Activated naive CD4-positive, alpha-beta T cell treated with anti-CD3 and anti-CD28 coated beads, Interleukin-2, amount 50 U/mL, for 24 hours (primary cell): ENCODE results near the gene SMARCAL1.

Experiments used
- H3K27ac Mint-ChIP-seq: one replicate; pipeline ENCODE4 v1.8.0; 2021; ENCODE audit warnings: mild to moderate bottlenecking, mixed read lengths
- H3K27me3 Mint-ChIP-seq: one replicate; pipeline ENCODE4 v1.8.0; 2021; ENCODE audit warnings: mixed read lengths
- H3K36me3 Mint-ChIP-seq: one replicate; pipeline ENCODE4 v1.8.0; 2021; ENCODE audit warnings: mixed read lengths
- H3K4me1 Mint-ChIP-seq: one replicate; pipeline ENCODE4 v1.8.0; 2021; ENCODE audit warnings: mixed read lengths
- H3K4me3 Mint-ChIP-seq: one replicate; pipeline ENCODE4 v1.8.0; 2021; ENCODE audit warnings: mild to moderate bottlenecking, mixed read lengths
- H3K9me3 Mint-ChIP-seq: one replicate; pipeline ENCODE4 v1.8.0; 2021; ENCODE audit warnings: mixed read lengths

The SMARCAL1 gene

GRCh38 chr2:216474925-216475670, 62.8 kb downstream of the SMARCAL1 start:
- Mint-ChIP-seq H3K4me3 (peak overlapping the region; percentile 49), H3K27ac (peak overlapping the region; percentile 51), H3K9me3 (no peaks in the 10 kb centered on the region), H3K27me3 (no peaks in the 10 kb centered on the region), H3K4me1 (peaks cover 15% of the 10 kb centered on the region), H3K36me3 (peaks cover 4% of the 10 kb centered on the region)

DNA sequence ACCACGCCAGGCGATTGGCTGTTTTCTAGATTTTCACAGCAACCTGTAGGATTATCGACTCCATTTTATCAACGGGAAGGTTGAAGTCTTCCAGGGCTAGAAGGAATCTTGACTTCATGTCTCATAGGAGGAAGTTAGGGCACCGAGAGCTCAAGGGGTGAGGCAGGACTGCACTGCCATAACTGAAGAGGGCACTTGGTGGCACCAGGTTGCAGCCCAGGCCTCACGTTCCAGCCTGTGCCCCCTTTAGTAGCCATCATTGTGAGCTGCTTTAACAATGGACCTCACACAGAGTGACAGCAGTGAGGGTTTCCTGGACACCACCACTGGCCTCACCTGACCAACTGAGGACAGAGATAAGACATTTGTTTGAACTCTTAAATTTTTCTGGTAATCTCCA, 63.5 kb downstream of the SMARCAL1 start:
- Mint-ChIP-seq H3K27me3 (no peaks in the 10 kb centered on the region), H3K9me3 (no peaks in the 10 kb centered on the region), H3K4me3 (peak overlapping the region; percentile 49), H3K4me1 (peaks cover 15% of the 10 kb centered on the region), H3K27ac (no peak overlapping the region), H3K36me3 (peaks cover 9% of the 10 kb centered on the region)

DNA sequence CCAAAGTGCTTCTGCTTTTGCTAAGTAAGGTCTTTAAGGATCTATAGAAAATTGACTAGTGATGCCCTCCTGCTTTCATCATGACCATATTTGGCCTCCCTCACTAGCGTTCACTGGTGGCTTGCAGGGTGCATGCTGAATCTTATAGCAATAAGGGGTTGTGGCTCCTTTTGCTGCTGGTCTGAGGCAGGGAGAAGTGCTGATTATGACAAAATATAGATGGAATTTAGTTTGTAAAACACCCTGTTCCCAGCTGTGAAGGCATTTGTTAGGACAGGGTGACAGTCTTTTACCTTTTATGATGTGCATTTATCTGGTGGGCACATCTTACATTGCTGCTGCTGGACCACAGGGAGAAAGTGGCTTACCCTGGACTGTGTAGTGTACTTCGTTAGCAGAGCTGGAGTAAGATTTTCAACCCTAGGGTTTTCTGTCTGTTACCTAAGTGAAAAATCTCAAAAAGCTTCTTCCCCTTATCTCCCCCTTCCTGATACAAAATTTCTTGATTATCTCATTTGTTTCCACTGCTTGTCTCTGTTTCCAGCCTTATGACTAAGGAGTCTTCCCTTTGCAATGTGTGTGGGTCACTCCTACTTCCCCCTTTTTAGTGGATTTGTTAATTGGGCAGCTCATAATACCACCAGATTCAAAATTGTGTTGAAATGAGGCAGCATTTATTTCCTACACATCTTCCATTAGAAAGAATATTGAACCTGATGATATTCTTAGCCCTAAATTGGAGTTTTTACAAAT, 65.2 kb downstream of the SMARCAL1 start:
- Mint-ChIP-seq H3K4me3 (no peak overlapping the region), H3K4me1 (peaks cover 15% of the 10 kb centered on the region), H3K9me3 (no peaks in the 10 kb centered on the region), H3K27ac (no peak overlapping the region), H3K27me3 (no peaks in the 10 kb centered on the region), H3K36me3 (peaks cover 12% of the 10 kb centered on the region)

GRCh38 chr2:216478151-216478550, 65.9 kb downstream of the SMARCAL1 start:
- Mint-ChIP-seq H3K27ac (no peak overlapping the region), H3K4me1 (peaks cover 15% of the 10 kb centered on the region), H3K27me3 (no peaks in the 10 kb centered on the region), H3K4me3 (no peak overlapping the region), H3K36me3 (peaks cover 12% of the 10 kb centered on the region), H3K9me3 (no peaks in the 10 kb centered on the region)

GRCh38 chr2:216478791-216479190, 66.5 kb downstream of the SMARCAL1 start:
- H3K9me3 Mint-ChIP-seq, result no peaks in the 10 kb centered on the region
- H3K4me1 Mint-ChIP-seq, result peaks cover 15% of the 10 kb centered on the region
- peaks cover 12% of the 10 kb centered on the region for H3K36me3 Mint-ChIP-seq
- H3K4me3 Mint-ChIP-seq, result no peak overlapping the region
- H3K27ac Mint-ChIP-seq, result no peak overlapping the region
- no peaks in the 10 kb centered on the region for H3K27me3 Mint-ChIP-seq

- H3K36me3 Mint-ChIP-seq, result peaks cover 12% of the 10 kb centered on the region
- H3K4me3 Mint-ChIP-seq, result no peak overlapping the region
- H3K4me1 Mint-ChIP-seq, result peaks cover 6% of the 10 kb centered on the region
- H3K27me3 Mint-ChIP-seq, result no peaks in the 10 kb centered on the region
- H3K9me3 Mint-ChIP-seq, result no peaks in the 10 kb centered on the region
- no peak overlapping the region for H3K27ac Mint-ChIP-seq
Measured at GRCh38 chr2:216480221-216480620, 67.9 kb downstream of the SMARCAL1 start.

DNA sequence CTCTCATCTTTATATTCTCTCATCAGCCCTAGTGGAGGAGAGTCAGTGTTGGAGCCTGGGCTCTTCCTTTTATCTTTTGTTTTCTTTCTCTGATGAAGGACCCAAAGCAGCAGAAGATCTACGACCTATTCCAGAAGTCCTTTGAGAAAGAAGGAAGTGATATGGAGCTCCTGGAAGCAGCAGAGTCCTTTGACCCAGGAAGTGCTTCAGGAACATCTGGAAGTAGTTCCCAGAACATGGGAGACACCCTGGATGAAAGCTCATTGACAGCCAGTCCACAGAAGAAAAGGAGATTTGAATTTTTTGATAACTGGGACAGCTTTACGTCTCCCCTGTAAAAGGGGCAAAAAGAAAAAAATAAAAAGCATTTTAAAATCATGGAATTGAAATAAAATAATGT, 70.4 kb downstream of the SMARCAL1 start:
- no peaks in the 10 kb centered on the region for H3K27me3 Mint-ChIP-seq
- H3K4me3 Mint-ChIP-seq, result no peak overlapping the region
- H3K4me1 Mint-ChIP-seq, result no peaks in the 10 kb centered on the region
- H3K9me3 Mint-ChIP-seq, result no peaks in the 10 kb centered on the region
- H3K27ac Mint-ChIP-seq, result no peak overlapping the region
- peaks cover 12% of the 10 kb centered on the region for H3K36me3 Mint-ChIP-seq

GRCh38 chr2:216485237-216485636, 73.0 kb downstream of the SMARCAL1 start:
- H3K27me3 Mint-ChIP-seq, result no peaks in the 10 kb centered on the region
- H3K4me1 Mint-ChIP-seq, result no peaks in the 10 kb centered on the region
- H3K4me3 Mint-ChIP-seq, result no peak overlapping the region
- no peaks in the 10 kb centered on the region for H3K9me3 Mint-ChIP-seq
- H3K36me3 Mint-ChIP-seq, result peaks cover 9% of the 10 kb centered on the region
- H3K27ac Mint-ChIP-seq, result no peak overlapping the region

GRCh38 chr2:216485745-216486144, 73.5 kb downstream of the SMARCAL1 start:
- H3K27me3 Mint-ChIP-seq, result no peaks in the 10 kb centered on the region
- H3K4me3 Mint-ChIP-seq, result no peak overlapping the region
- H3K36me3 Mint-ChIP-seq, result peaks cover 4% of the 10 kb centered on the region
- no peaks in the 10 kb centered on the region for H3K9me3 Mint-ChIP-seq
- peak overlapping the region; percentile 33 for H3K27ac Mint-ChIP-seq
- H3K4me1 Mint-ChIP-seq, result no peaks in the 10 kb centered on the region

DNA sequence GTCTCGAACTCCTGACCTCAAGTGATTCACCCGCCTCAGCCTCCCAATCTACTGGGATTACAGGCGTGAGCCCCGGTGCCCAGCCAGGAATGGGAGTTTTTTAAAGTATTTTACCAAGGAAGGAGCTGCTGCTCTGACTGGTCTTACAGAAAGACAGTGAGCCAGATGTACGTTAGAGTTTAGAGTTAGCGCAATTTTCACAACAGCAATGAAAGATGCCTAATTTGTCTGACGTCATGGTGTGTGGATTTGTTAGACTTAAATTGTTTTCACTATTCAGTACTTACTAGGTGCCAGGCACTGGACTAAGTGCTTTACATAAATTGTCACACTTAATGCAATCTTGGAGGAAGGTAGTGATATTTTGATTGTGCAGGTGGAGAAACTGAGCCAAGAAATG, 74.0 kb downstream of the SMARCAL1 start:
- H3K36me3 Mint-ChIP-seq, result peaks cover 3% of the 10 kb centered on the region
- no peaks in the 10 kb centered on the region for H3K27me3 Mint-ChIP-seq
- H3K4me1 Mint-ChIP-seq, result no peaks in the 10 kb centered on the region
- H3K4me3 Mint-ChIP-seq, result no peak overlapping the region
- no peaks in the 10 kb centered on the region for H3K9me3 Mint-ChIP-seq
- H3K27ac Mint-ChIP-seq, result no peak overlapping the region

GRCh38 chr2:216486708-216487107, 74.4 kb downstream of the SMARCAL1 start:
- Mint-ChIP-seq H3K4me1 (no peaks in the 10 kb centered on the region), H3K27ac (no peak overlapping the region), H3K4me3 (no peak overlapping the region), H3K9me3 (no peaks in the 10 kb centered on the region), H3K36me3 (peaks cover 3% of the 10 kb centered on the region), H3K27me3 (no peaks in the 10 kb centered on the region)

- H3K4me3 Mint-ChIP-seq, result no peak overlapping the region
- H3K36me3 Mint-ChIP-seq, result peaks cover 2% of the 10 kb centered on the region
- H3K9me3 Mint-ChIP-seq, result no peaks in the 10 kb centered on the region
- no peaks in the 10 kb centered on the region for H3K4me1 Mint-ChIP-seq
- H3K27ac Mint-ChIP-seq, result no peak overlapping the region
- no peaks in the 10 kb centered on the region for H3K27me3 Mint-ChIP-seq
Measured at GRCh38 chr2:216490061-216490460, 77.8 kb downstream of the SMARCAL1 start.

DNA sequence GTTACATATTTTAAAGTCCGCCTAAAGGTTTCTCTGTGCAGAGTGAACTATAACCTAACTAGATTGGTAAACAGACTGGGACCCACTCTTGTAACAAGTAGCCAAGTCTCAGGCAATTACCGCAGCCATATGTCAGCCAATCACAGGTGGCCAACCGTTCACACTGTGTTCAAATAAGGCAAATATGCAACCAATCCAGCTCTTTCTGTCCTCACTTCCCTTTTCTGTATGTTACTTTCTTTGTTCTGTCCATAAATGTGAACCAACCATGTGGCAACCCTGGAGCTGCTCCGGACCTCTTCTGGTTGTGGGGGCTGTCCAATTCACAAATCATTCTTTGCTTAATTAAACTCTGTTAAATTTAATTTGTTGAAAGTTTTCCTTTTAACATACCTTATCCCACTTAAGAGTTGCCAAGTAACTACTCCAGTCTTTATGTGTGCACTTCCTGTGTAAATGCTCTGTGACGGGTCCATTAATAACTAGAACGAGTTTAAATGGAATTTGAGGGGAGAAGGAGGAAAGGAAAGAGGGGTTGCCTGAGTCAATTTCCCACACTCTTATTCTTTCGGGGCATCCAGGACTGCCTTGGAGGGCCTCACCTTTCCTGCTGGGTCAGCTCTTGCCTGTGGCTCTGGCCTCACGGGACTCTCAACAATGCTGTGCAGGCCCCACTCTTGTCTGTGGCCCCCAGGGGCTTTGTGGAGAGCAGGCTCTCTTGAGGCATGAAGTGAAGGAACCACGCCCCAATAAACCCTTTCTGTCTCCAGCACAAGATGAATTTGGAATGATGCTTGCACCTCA, 79.7 kb downstream of the SMARCAL1 start:
- H3K4me3 Mint-ChIP-seq, result no peak overlapping the region
- H3K4me1 Mint-ChIP-seq, result no peaks in the 10 kb centered on the region
- no peaks in the 10 kb centered on the region for H3K27me3 Mint-ChIP-seq
- peaks cover 2% of the 10 kb centered on the region for H3K36me3 Mint-ChIP-seq
- no peaks in the 10 kb centered on the region for H3K9me3 Mint-ChIP-seq
- no peak overlapping the region for H3K27ac Mint-ChIP-seq

- Mint-ChIP-seq H3K36me3 (peaks cover 2% of the 10 kb centered on the region), H3K27ac (no peak overlapping the region), H3K4me1 (peaks cover 6% of the 10 kb centered on the region), H3K27me3 (no peaks in the 10 kb centered on the region), H3K4me3 (no peak overlapping the region), H3K9me3 (no peaks in the 10 kb centered on the region)
Measured at GRCh38 chr2:216492597-216493333, 80.5 kb downstream of the SMARCAL1 start.

DNA sequence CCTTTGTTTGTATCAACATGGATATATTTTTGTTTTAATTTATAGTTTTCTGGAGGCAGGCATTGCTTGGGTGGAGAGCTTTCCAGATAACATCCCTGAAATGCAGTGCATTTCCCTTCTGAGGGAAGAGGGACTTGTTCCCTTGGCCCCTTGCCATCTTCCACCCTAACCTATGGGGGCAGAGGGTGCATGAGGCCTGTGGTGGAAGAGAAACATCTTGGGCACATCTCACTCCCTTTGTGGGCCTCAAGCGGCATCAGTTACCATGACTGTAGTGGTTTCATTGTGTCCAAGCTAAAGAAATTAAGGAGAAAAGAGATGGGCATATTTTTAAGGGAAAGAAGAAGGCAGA, 81.0 kb downstream of the SMARCAL1 start:
- Mint-ChIP-seq H3K4me1 (peaks cover 11% of the 10 kb centered on the region), H3K27ac (no peak overlapping the region), H3K9me3 (no peaks in the 10 kb centered on the region), H3K27me3 (no peaks in the 10 kb centered on the region), H3K4me3 (no peak overlapping the region), H3K36me3 (peaks cover 2% of the 10 kb centered on the region)
